GM10266 (cell line): ENCODE data around the gene CRY1.

Source experiments
- DNase-seq: peaks from one replicate; pipeline ENCODE4 v3.0.0; 2012; ENCODE audit errors: extremely low spot score
- CTCF ChIP-seq: IDR thresholded peaks from 2 replicates; pipeline ENCODE4 v1.5.1; 2012; ENCODE audit warnings: mild to moderate bottlenecking, low read depth; ENCODE audit not compliant: control insufficient read depth, insufficient read depth; ENCODE audit errors: missing control alignments

Gene CRY1

GRCh38 chr12:107093417-107094182, at the start of gene CRY1:
CRY1 (minus strand) TSS chr12:107093549; CDS start chr12:107092961, 588 bp downstream.
- TF ChIP-seq CTCF, result no peak
- peak; percentile 89 for DNase-seq

- no peak for TF ChIP-seq CTCF
- DNase-seq, result no peak
Observed at GRCh38 chr12:107139787-107140186, 46.4 kb upstream of the CRY1 start.

- no peak for TF ChIP-seq CTCF
- DNase-seq, result no peak
Observed at GRCh38 chr12:107138990-107139389, 45.6 kb upstream of the CRY1 start.

GRCh38 chr12:107135177-107135576, 41.8 kb upstream of the CRY1 start:
- no peak for TF ChIP-seq CTCF
- no peak for DNase-seq

- DNase-seq, result no peak
- no peak for TF ChIP-seq CTCF
Observed at GRCh38 chr12:107134558-107134957, 41.2 kb upstream of the CRY1 start.

GRCh38 chr12:107133462-107133861, 40.1 kb upstream of the CRY1 start:
- DNase-seq, result no peak
- TF ChIP-seq CTCF, result no peak

GRCh38 chr12:107131832-107132616, 38.7 kb upstream of the CRY1 start:
- TF ChIP-seq CTCF, result peak; percentile 75
- peak; percentile 46 for DNase-seq
